B cell (primary cell): ENCODE results near the gene ADO. TPM values are rescaled to one million over a fixed set of nuclear protein-coding genes. Genes with fewer than 3 reads are reported as not detected.

ENCODE experiments used
- ATAC-seq: fragments of 200-7000 bp; cut with Tn5 transposase; one replicate; pipeline ENCODE4 v1.10.0; 2021; ENCODE audit warnings: low read depth, mild to moderate bottlenecking, moderate number of reproducible peaks, moderate library complexity
- CTCF ChIA-PET: fragments of 350-600 bp; sonication (Branson Sonifier 250); formaldehyde crosslinking; loops from one replicate; lab custom pipeline; 2021; ENCODE audit warnings: antibody characterized with exemption, inconsistent platforms; lab: Charles Lee
- POLR2A ChIA-PET: fragments of 350-600 bp; sonication (Branson Sonifier 250); formaldehyde crosslinking; loops from one replicate; lab custom pipeline; 2021; ENCODE audit warnings: antibody characterized with exemption; lab: Charles Lee
- DNase-seq: peaks from one replicate; pipeline ENCODE4 v3.0.0; 2013
- H2AFZ ChIP-seq: 2 replicates; pipeline ENCODE4 v1.6.1; 2012; ENCODE audit warnings: mild to moderate bottlenecking, low read depth, low read length; ENCODE audit not compliant: insufficient read depth, poor library complexity, severe bottlenecking
- H3K27ac ChIP-seq, 2 donors: 1 replicate in 1 of 2; 2 replicates in 1 of 2; pipeline ENCODE4 v1.5.1; 2012 to 2013; ENCODE audit warnings: low read length in 2 of 2, mild to moderate bottlenecking in 2 of 2, moderate library complexity in 1 of 2
- H3K27me3 ChIP-seq, 4 experiments: fragments of 200-600 bp in 1 of 4; sonication (generic) in 1 of 4; replicated peaks in 1 of 4; 1 replicate in 2 of 4; 2 replicates in 2 of 4; pipeline versions ENCODE4 v1.6.1 to v1.7.0; 2013 to 2016; ENCODE audit warnings: low read length in 3 of 4, mild to moderate bottlenecking in 2 of 4, mixed read lengths in 1 of 4, moderate library complexity in 1 of 4; ENCODE audit not compliant: insufficient read depth in 4 of 4, control insufficient read depth in 3 of 4; ENCODE audit errors: control extremely low read depth in 1 of 4
- H3K36me3 ChIP-seq, 2 experiments: replicated peaks in 1 of 2; 1 replicate in 1 of 2; 2 replicates in 1 of 2; pipeline versions ENCODE4 v1.6.1 to v1.7.1; 2013; ENCODE audit warnings: low read length in 1 of 2; ENCODE audit not compliant: insufficient read depth in 2 of 2, control insufficient read depth in 1 of 2; ENCODE audit errors: control extremely low read depth in 1 of 2, extremely low read depth in 1 of 2
- H3K4me1 ChIP-seq, 2 donors: fragments of 200-600 bp in 1 of 2; sonication (generic) in 1 of 2; 1 replicate in 1 of 2; 2 replicates in 1 of 2; pipeline versions ENCODE4 v1.5.1 to v1.6.1; 2013 to 2017; ENCODE audit warnings: low read length in 2 of 2; ENCODE audit not compliant: control insufficient read depth in 2 of 2, insufficient read depth in 2 of 2
- H3K4me2 ChIP-seq: replicated peaks from 2 replicates; pipeline ENCODE3; 2012; ENCODE audit warnings: mild to moderate bottlenecking, low read depth, low read length; ENCODE audit not compliant: poor library complexity, severe bottlenecking
- H3K4me3 ChIP-seq, 5 experiments: fragments of 200-600 bp in 1 of 5; sonication (generic) in 1 of 5; 1 replicate in 3 of 5; 2 replicates in 2 of 5; pipeline versions ENCODE4 v1.5.1 to v1.7.0; 2011 to 2016; ENCODE audit warnings: low read length in 4 of 5, mild to moderate bottlenecking in 4 of 5, low read depth in 2 of 5, control low read depth in 1 of 5, moderate library complexity in 1 of 5; ENCODE audit not compliant: insufficient read depth in 1 of 5; ENCODE audit errors: control extremely low read depth in 1 of 5, extremely low read depth in 1 of 5
- H3K79me2 ChIP-seq: fragments of 200-600 bp; sonication (generic); one replicate; pipeline ENCODE4 v1.6.0; 2016; ENCODE audit warnings: low read length; ENCODE audit not compliant: control insufficient read depth, insufficient read depth
- H3K9ac ChIP-seq: fragments of 200-600 bp; sonication (generic); 2 replicates; pipeline ENCODE4 v1.6.1; 2017; ENCODE audit warnings: mild to moderate bottlenecking, low read length, moderate library complexity
- H3K9me3 ChIP-seq, 3 donors: one replicate each; pipeline versions ENCODE4 v1.6.1 to v1.7.1; 2013; ENCODE audit warnings: low read length in 2 of 3; ENCODE audit not compliant: control insufficient read depth in 2 of 3, insufficient read depth in 1 of 3; ENCODE audit errors: control extremely low read depth in 1 of 3
- H4K20me1 ChIP-seq: 2 replicates; pipeline ENCODE4 v1.6.0; 2012; ENCODE audit warnings: mild to moderate bottlenecking, low read length; ENCODE audit not compliant: insufficient read depth, control insufficient read depth, poor library complexity, severe bottlenecking
- H3K27ac Mint-ChIP-seq: one replicate; pipeline ENCODE4 v1.8.0; 2021; ENCODE audit warnings: mixed read lengths
- H3K27me3 Mint-ChIP-seq: one replicate; pipeline ENCODE4 v1.8.0; 2021; ENCODE audit warnings: mixed read lengths
- H3K4me1 Mint-ChIP-seq: one replicate; pipeline ENCODE4 v1.8.0; 2021; ENCODE audit warnings: mixed read lengths
- H3K4me3 Mint-ChIP-seq: one replicate; pipeline ENCODE4 v1.8.0; 2021; ENCODE audit warnings: mixed read lengths
- H3K9me3 Mint-ChIP-seq: one replicate; pipeline ENCODE4 v1.8.0; 2022; ENCODE audit warnings: mixed read lengths; ENCODE audit not compliant: insufficient read depth
- EZH2 ChIP-seq: IDR thresholded peaks from 2 replicates; pipeline ENCODE4 v1.6.1; 2012; ENCODE audit warnings: borderline replicate concordance, low read depth, mild to moderate bottlenecking, moderate library complexity, low read length; ENCODE audit not compliant: insufficient read depth, poor library complexity, severe bottlenecking
- WGBS: methylation state at CpG from one replicate; pipeline ENCODE4 v1.1.5; 2013; ENCODE audit warnings: missing lambda C conversion rate; ENCODE audit not compliant: insufficient coverage; 5-methylcytosine and 5-hydroxymethylcytosine counted together
- intact Hi-C: fragments of 100-400 bp; cut with micrococcal nuclease; formaldehyde crosslinking; loops from one replicate; pipeline ENCODE4 v1.10.0; 2022
- polyA plus RNA-seq: library from polyadenylated mRNA; depleted of rRNA; stranded (reverse); fragments of >200 nt; gene quantifications from 2 replicates; pipeline ENCODE4 v1.2.3, GENCODE V29; 2012
- total RNA-seq, 2 donors: library from RNA; stranded (reverse); fragments of 120-200 nt in 1 of 2; gene quantifications; 1 replicate in 1 of 2; 2 replicates in 1 of 2; pipeline versions ENCODE4 v1.2.3 to v1.2.4, GENCODE V29; 2013 to 2022
- TF ChIP-seq, protein P1 (sequence below): fragments of 200-600 bp; IDR thresholded peaks from one replicate; pipeline ENCODE4 v1.8.0; 2022; ENCODE audit warnings: antibody characterized with exemption, mild to moderate bottlenecking

Gene ADO
- total and polyA plus RNA-seq, 2 donors (not counting 1 experiment from before 2014, with no cell fraction given), result 9.4 to 18.4 TPM

DNA sequence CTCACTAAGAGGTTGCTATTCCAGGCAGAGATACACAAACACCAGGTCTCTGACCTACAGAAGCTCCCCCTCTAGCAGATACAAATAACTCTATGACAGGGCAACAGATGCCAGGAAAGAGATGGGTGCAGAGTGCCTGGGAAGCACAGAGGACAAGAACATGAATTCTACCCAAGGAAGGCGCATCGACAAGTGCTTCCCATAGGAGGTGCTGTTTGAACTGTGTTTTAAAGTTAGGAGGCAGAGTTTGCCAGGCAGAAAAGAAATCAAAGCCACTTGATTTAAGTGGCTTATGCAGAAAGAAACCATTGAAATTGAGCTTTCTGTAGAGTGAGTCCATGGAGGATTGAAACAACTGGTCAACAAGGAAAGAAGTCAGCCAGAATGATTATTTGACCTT is 46.9 kb downstream of the ADO start:
- H3K27ac ChIP-seq, result no peak overlapping the region
- no peak overlapping the region for H3K27ac Mint-ChIP-seq
- H3K4me1 ChIP-seq, result peaks cover 39 to 46% of the 10 kb centered on the region in 2 donors
- ATAC-seq, result no peak
- peaks cover 37% of the 10 kb centered on the region for H3K4me1 Mint-ChIP-seq
- H4K20me1 ChIP-seq, result no peaks in the 10 kb centered on the region
- intact Hi-C loops, result no loop called here
- H3K4me2 ChIP-seq, result no peak overlapping the region
- H3K9me3 ChIP-seq, result peaks cover 3 to 17% (median 6%) of the 10 kb centered on the region in 3 donors
- H3K9me3 Mint-ChIP-seq, result peaks cover 8% of the 10 kb centered on the region
- H3K27me3 Mint-ChIP-seq, result no peaks in the 10 kb centered on the region
- ChIA-PET CTCF (interaction anchor here (1.5 kb wide), 1 partner anchor 148 kb away, joined by 3 read pairs; no protein-coding TSS in a partner anchor), POLR2A (no interaction called here)
- no peak for DNase-seq
- no peak overlapping the region for H3K4me3 ChIP-seq
- TF ChIP-seq, protein P1, sequence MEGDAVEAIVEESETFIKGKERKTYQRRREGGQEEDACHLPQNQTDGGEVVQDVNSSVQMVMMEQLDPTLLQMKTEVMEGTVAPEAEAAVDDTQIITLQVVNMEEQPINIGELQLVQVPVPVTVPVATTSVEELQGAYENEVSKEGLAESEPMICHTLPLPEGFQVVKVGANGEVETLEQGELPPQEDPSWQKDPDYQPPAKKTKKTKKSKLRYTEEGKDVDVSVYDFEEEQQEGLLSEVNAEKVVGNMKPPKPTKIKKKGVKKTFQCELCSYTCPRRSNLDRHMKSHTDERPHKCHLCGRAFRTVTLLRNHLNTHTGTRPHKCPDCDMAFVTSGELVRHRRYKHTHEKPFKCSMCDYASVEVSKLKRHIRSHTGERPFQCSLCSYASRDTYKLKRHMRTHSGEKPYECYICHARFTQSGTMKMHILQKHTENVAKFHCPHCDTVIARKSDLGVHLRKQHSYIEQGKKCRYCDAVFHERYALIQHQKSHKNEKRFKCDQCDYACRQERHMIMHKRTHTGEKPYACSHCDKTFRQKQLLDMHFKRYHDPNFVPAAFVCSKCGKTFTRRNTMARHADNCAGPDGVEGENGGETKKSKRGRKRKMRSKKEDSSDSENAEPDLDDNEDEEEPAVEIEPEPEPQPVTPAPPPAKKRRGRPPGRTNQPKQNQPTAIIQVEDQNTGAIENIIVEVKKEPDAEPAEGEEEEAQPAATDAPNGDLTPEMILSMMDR, result peak; percentile 17
- no peak for TF ChIP-seq EZH2
- H3K4me3 Mint-ChIP-seq, result no peak overlapping the region
- no peak overlapping the region for H2AFZ ChIP-seq
- WGBS, result 93% methylated on average over 2 of the region's 2 CpGs
- no peak overlapping the region for H3K9ac ChIP-seq
- no peaks in the 10 kb centered on the region for H3K27me3 ChIP-seq
- H3K36me3 ChIP-seq, result no peaks in the 10 kb centered on the region
- H3K79me2 ChIP-seq, result no peaks in the 10 kb centered on the region

DNA sequence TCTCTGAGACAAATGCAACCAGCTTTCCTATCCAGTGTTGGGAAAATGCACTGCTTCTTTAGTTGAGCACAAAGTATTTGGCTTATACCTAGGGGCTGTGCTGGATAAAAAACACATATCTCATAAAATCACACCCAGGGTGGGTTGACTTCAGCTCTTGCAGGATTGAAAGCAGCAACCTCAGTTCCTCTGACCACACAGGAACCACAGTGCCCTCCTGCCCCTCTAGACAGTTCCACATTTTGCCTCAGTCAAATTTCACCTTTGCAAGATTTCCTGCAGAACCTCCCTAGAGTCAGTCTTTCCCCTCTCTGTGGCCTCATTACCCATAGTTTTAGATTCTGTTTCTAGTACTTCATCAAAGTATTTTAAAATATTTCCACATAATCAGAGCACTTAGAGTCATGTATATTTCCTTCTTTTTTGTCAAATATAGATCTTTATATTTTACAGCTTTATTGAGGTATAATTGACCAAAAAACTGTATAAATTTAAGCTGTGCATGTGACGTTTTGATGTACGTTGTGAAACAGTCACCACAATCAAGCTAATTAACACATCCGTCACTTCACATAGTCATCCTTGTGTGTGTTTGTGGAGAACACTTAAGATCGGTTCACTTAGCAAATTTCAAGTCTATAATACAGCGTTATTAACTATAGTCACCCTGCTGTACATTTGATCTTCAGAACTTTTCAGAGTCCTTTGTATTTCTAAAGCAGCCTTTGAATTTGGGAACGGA is 48.6 kb downstream of the ADO start:
- Mint-ChIP-seq H3K4me1 (peaks cover 41% of the 10 kb centered on the region), H3K27me3 (no peaks in the 10 kb centered on the region), H3K9me3 (no peaks in the 10 kb centered on the region), H3K4me3 (peak overlapping the region; percentile 72), H3K27ac (peak overlapping the region; percentile 46)
- H3K36me3 ChIP-seq, result no peaks in the 10 kb centered on the region
- TF ChIP-seq, protein P1, result no peak
- TF ChIP-seq EZH2, result no peak
- H3K27me3 ChIP-seq, result no peaks in the 10 kb centered on the region
- DNase-seq, result peak; percentile 53
- H3K9ac ChIP-seq, result peak overlapping the region; percentile 18
- H3K4me2 ChIP-seq, result peak overlapping the region; percentile 61
- peak overlapping the region in 1 of 5 experiments; percentile 20 for H3K4me3 ChIP-seq
- ChIA-PET POLR2A (no interaction called here), CTCF (interaction anchor here (1.1 to 1.5 kb wide), 2 partner anchors 22 to 243 kb away, joined by 3 to 4 read pairs; no protein-coding TSS in a partner anchor)
- H3K4me1 ChIP-seq, result peaks cover 39 to 46% of the 10 kb centered on the region in 2 donors
- WGBS, result 15% methylated on average over 1 of the region's 6 CpGs
- peak overlapping the region in 1 of 2 donors; percentile 28 for H3K27ac ChIP-seq
- no peaks in the 10 kb centered on the region for H3K79me2 ChIP-seq
- no peaks in the 10 kb centered on the region for H4K20me1 ChIP-seq
- peak; percentile 70 for ATAC-seq
- peaks cover 0 to 4% (median under 1%) of the 10 kb centered on the region in 3 donors for H3K9me3 ChIP-seq
- intact Hi-C loops, result no loop called here
- peak overlapping the region; percentile 39 for H2AFZ ChIP-seq
